SK-N-SH (cell line): Measurements from ENCODE around the gene ALX3.

Experiments used
- ELF1 ChIP-seq: IDR thresholded peaks from 2 replicates; pipeline ENCODE4 v1.4.0; 2012
- EP300 ChIP-seq, 2 experiments: IDR thresholded peaks; 2 replicates each; pipeline versions ENCODE4 v1.4.0 to v1.6.1; 2012; ENCODE audit warnings: borderline replicate concordance in 1 of 2, low read depth in 1 of 2, low read length in 1 of 2
- EZH2phosphoT487 ChIP-seq: fragments of 200-600 bp; sonication (generic); IDR thresholded peaks from 2 replicates; pipeline ENCODE4 v1.6.1; 2017; ENCODE audit warnings: low read depth, mixed run types, mild to moderate bottlenecking, antibody characterized with exemption, moderate library complexity, borderline replicate concordance
- FOSL2 ChIP-seq: IDR thresholded peaks from 2 replicates; pipeline ENCODE4 v1.4.0; 2012; ENCODE audit warnings: low read depth, mild to moderate bottlenecking, moderate library complexity, borderline replicate concordance
- POLR2AphosphoS5 ChIP-seq: IDR thresholded peaks from 2 replicates; pipeline ENCODE4 v1.6.1; 2012; ENCODE audit warnings: low read depth, low read length
- RAD21 ChIP-seq: IDR thresholded peaks from 2 replicates; pipeline ENCODE4 v1.6.1; 2012; ENCODE audit warnings: mild to moderate bottlenecking, low read length
- SIN3A ChIP-seq: IDR thresholded peaks from 2 replicates; pipeline ENCODE4 v1.6.1; 2012; ENCODE audit warnings: low read depth, mild to moderate bottlenecking, low read length, moderate library complexity, borderline replicate concordance
- TCF12 ChIP-seq: IDR thresholded peaks from 2 replicates; pipeline ENCODE4 v1.4.0; 2012
- TF ChIP-seq, protein P1 (sequence below): fragments of 200-600 bp; sonication (generic); IDR thresholded peaks from 2 replicates; pipeline ENCODE4 v1.6.1; 2017; ENCODE audit warnings: antibody characterized with exemption, mild to moderate bottlenecking, moderate library complexity
- TF ChIP-seq, protein P2 (sequence below): IDR thresholded peaks from 2 replicates; pipeline ENCODE4 v1.6.1; 2012; ENCODE audit warnings: mild to moderate bottlenecking, low read depth, low read length, moderate library complexity
- TF ChIP-seq, protein P3 (sequence below): fragments of 150-350 bp; IDR thresholded peaks from 2 replicates; pipeline ENCODE4 v1.6.1; 2016; ENCODE audit warnings: mild to moderate bottlenecking, low read depth, low read length
- TF ChIP-seq, protein P4 (sequence below): IDR thresholded peaks from 2 replicates; pipeline ENCODE4 v1.4.0; 2012; ENCODE audit warnings: low read depth
- TF ChIP-seq, protein P5 (sequence below): IDR thresholded peaks from 2 replicates; pipeline ENCODE4 v1.4.0; 2012; ENCODE audit warnings: low read depth, borderline replicate concordance

DNA sequence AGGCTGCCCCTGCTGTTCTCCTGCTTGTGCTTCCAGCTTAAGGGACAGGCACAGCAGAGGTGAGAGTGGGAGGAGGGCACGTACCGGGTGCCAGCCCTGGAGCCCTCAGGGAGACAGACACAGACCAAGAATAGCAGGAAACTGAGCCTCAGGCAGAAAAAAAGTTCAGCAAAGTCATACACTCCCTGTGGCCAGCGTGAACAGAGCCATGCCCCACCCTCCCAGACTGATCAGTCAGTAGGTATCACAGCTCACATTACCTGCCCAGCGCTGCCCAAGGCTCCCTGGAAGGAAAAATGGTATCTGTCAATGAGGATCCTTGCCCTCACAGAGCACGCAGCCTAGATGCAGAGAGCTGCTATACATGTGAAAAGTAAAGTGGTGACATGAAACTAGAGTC lies 43.1 kb upstream of the ALX3 start:
- TF ChIP-seq, protein P1, sequence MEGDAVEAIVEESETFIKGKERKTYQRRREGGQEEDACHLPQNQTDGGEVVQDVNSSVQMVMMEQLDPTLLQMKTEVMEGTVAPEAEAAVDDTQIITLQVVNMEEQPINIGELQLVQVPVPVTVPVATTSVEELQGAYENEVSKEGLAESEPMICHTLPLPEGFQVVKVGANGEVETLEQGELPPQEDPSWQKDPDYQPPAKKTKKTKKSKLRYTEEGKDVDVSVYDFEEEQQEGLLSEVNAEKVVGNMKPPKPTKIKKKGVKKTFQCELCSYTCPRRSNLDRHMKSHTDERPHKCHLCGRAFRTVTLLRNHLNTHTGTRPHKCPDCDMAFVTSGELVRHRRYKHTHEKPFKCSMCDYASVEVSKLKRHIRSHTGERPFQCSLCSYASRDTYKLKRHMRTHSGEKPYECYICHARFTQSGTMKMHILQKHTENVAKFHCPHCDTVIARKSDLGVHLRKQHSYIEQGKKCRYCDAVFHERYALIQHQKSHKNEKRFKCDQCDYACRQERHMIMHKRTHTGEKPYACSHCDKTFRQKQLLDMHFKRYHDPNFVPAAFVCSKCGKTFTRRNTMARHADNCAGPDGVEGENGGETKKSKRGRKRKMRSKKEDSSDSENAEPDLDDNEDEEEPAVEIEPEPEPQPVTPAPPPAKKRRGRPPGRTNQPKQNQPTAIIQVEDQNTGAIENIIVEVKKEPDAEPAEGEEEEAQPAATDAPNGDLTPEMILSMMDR, result no peak
- TF ChIP-seq, protein P2, sequence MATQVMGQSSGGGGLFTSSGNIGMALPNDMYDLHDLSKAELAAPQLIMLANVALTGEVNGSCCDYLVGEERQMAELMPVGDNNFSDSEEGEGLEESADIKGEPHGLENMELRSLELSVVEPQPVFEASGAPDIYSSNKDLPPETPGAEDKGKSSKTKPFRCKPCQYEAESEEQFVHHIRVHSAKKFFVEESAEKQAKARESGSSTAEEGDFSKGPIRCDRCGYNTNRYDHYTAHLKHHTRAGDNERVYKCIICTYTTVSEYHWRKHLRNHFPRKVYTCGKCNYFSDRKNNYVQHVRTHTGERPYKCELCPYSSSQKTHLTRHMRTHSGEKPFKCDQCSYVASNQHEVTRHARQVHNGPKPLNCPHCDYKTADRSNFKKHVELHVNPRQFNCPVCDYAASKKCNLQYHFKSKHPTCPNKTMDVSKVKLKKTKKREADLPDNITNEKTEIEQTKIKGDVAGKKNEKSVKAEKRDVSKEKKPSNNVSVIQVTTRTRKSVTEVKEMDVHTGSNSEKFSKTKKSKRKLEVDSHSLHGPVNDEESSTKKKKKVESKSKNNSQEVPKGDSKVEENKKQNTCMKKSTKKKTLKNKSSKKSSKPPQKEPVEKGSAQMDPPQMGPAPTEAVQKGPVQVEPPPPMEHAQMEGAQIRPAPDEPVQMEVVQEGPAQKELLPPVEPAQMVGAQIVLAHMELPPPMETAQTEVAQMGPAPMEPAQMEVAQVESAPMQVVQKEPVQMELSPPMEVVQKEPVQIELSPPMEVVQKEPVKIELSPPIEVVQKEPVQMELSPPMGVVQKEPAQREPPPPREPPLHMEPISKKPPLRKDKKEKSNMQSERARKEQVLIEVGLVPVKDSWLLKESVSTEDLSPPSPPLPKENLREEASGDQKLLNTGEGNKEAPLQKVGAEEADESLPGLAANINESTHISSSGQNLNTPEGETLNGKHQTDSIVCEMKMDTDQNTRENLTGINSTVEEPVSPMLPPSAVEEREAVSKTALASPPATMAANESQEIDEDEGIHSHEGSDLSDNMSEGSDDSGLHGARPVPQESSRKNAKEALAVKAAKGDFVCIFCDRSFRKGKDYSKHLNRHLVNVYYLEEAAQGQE, result no peak
- TF ChIP-seq EZH2phosphoT487 (no peak), TCF12 (no peak), EP300 (IDR thresholded peaks at IDR 0.05; ENCODE audit: borderline replicate concordance in 1 of 2, low read depth in 1 of 2, low read length in 1 of 2) (no peak), POLR2AphosphoS5 (no peak), RAD21 (no peak), SIN3A (no peak), FOSL2 (no peak), ELF1 (no peak)
- TF ChIP-seq, protein P3, sequence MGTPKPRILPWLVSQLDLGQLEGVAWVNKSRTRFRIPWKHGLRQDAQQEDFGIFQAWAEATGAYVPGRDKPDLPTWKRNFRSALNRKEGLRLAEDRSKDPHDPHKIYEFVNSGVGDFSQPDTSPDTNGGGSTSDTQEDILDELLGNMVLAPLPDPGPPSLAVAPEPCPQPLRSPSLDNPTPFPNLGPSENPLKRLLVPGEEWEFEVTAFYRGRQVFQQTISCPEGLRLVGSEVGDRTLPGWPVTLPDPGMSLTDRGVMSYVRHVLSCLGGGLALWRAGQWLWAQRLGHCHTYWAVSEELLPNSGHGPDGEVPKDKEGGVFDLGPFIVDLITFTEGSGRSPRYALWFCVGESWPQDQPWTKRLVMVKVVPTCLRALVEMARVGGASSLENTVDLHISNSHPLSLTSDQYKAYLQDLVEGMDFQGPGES, result no peak
- TF ChIP-seq, protein P4, sequence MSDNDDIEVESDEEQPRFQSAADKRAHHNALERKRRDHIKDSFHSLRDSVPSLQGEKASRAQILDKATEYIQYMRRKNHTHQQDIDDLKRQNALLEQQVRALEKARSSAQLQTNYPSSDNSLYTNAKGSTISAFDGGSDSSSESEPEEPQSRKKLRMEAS, result no peak
- TF ChIP-seq, protein P5, sequence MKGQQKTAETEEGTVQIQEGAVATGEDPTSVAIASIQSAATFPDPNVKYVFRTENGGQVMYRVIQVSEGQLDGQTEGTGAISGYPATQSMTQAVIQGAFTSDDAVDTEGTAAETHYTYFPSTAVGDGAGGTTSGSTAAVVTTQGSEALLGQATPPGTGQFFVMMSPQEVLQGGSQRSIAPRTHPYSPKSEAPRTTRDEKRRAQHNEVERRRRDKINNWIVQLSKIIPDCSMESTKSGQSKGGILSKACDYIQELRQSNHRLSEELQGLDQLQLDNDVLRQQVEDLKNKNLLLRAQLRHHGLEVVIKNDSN, result no peak
